Panc1 (cell line): Measurements from ENCODE around the gene CDS2.

Experiments used
- CTCF ChIP-seq: fragments of 450-650 bp; IDR thresholded peaks from 2 replicates; pipeline ENCODE4 v1.5.1; 2017; ENCODE audit warnings: mild to moderate bottlenecking
- TCF7L2 ChIP-seq: IDR thresholded peaks from 2 replicates; pipeline ENCODE4 v1.6.1; 2011; ENCODE audit warnings: mild to moderate bottlenecking, low read depth, low read length, inconsistent platforms

- TF ChIP-seq TCF7L2 (no peak), CTCF (no peak)
Observed at GRCh38 chr20:5128886-5129285, 2.1 kb downstream of the CDS2 start.
